CD4-positive, alpha-beta T cell treated with Interleukin-21 for 1 hour (primary cell): ENCODE data around the gene CXCL10.
"Not testable (repeated sequence)": the region's sequence is repeated elsewhere in the genome, so short reads cannot be mapped to it uniquely, and the experiment has no call there.

Experiments used
- DNase-seq: peaks from one replicate; pipeline ENCODE4 v3.0.0-alpha.2; 2020

The CXCL10 gene

DNA sequence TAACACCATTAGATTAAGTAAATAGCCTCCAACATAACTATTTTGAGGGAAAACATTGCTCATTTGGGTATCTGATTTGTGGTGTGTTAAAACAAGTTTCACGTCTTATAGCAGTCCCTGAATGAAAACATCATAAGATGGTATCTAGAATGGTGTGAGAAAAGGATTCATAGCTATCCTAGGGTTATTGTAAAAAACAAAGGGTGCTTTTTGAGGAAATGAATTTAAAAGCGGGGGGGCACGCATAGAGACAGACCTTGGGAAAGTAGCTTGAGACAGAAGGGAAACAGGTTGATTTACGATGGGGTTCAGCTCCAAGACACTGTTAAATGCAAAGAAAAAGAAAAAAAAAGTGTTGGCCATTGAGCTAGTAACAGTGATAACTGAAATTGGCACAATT lies 768 bp upstream of the CXCL10 start:
- no peak for DNase-seq

DNA sequence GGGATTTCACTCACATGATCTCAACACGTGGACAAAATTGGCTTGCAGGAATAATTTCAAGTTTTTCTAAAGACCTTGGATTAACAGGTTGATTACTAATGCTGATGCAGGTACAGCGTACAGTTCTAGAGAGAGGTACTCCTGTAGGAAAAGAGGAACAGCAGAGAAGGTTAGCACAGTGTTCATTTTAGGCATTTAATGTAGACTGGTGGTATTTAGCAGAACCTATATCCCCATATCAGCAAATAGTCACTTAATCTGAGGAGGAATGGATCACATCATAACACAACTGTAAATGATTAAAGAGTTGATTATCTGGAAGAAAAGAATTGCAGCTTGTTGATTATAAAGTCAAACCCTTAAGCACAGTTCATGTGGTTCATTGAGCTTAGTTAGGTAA lies 620 bp downstream of the CXCL10 start:
- no peak for DNase-seq

DNA sequence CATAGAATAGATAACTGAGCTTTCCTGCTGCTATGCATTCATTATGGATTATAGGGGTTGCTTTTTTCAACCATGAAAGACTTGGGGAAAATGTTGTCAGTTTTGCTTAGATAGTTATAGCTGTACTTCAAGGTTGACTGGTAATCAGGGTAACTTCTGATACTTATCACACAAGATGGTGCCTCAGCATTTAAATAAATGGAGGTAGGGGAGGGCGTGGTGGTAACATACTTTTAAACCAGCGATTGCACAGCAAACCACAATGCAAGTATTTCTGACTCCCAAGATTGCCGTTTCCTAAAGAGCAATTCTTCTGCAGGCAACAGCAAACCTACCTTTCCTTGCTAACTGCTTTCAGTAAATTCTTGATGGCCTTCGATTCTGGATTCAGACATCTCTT lies 1.3 kb downstream of the CXCL10 start:
- no peak for DNase-seq

DNA sequence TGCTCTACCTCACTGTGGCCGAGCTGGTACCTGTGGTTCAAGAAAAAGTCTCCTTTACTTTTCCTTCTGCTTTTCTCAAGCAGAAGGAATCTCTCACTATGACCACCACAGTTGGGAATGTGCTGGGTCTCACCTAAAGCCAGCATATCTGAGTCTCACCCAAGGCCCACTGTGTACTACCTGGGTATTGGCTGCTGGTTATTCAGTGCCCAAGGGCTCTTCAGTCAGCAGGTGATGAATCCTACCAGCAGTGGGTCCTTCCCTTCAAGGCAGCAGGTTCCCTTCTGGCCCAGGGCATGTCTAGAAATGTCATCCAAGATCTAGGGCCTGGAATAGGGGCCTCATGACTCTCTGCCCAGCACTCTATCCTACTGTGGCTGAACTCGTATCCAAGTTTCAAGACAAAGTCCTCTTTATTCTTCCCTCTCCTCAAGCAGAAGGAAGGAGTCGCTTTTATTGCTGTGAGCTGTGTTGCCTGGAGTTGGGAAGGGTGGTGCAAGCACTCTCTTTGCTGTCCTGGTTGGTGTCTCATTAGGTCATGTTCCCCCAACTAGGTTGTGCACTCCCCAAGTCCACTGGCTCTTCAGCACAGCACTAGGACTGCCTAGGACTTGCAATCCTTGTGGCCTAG lies 6.1 kb downstream of the CXCL10 start:
- no peak for DNase-seq

DNA sequence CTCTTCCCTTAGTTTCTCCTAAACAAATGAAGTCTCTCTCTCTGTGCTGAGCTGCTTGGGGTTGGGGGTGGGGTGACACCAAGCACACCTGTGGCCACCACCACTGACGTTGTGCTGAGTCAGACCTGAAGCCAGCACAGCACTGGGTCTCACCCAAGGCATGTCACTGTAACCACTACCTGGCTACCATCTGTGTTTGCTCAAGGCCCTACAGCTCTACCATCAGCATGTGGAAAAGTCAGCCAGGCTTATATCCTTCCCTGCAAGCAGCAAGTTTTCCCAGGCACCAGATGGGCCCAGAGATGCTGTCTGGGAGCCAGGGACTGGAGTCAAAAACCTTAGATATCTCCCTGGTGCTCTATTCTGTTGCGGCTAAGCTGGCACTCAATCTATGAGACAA lies 6.9 kb downstream of the CXCL10 start:
- no peak for DNase-seq

DNA sequence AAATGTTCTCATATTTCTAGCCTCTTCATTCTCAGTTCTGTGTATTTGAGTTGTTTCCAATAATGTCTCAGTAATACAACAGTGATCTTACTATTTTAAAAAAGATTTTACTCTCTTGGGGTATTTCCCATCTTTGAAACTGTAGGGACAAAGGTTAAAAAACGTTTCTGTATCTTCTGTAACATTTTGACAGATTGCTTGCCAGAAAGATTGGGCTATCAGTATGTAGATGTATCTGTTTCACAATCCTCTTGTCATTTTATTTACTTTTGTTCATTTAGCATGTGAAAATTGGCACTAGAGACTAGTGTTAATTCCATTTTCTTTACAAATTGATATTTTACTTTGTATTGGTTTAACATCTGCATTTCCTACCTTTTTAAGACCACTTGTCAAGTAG lies 9.8 kb downstream of the CXCL10 start:
- DNase-seq: no peak

DNA sequence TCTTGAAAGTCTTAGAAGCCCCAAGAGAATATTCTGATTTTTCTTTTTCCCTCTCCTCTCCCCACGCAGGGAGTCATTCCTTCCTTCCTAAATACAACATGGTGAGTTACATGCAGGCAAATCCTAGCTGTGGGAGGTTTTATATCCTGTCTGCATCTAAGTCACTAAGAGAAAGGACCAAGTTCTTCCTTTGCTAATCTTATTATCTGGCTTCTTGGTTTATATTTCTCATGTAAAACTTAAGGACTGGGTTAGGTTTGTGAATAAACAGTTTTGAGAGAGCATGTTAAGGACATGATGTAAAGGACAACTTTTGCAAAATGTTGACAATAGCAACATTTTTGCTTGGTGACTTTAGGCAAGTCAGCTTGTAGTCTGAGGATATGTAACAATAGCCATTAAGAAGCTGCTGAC lies 10.9 kb downstream of the CXCL10 start:
- no peak for DNase-seq

DNA sequence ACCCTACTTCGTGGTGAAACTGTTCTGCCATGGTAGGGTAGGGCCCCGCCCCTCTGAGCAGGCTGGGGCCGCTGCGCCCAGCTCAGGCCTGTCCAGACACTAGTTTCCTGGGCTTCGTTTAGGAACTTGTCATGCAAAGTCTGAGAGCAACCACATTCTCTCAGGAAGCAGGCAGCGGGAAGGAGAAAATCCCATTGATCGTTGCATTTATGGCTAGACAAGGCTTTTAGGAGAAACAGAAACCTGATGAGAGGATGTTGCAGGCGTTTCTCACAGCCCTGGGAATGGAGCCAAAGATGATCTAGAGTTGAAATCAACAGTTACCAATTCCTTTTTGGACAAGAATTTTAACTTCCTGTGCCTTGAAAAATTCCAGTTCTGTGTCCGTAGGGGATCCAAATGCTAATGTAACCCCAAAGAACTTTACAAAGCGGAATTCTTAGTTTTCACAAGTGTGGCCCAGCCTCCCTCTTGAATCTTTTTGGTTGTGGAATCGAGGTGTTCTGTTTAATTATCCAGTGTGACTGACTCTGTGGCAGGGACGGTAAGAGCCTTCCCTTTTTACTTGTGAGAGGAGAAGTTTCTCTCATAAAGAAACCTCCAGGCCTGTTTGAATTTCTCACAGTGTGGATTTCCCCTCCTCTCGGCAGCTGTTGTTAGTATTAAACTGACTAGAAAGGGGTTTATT lies 11.5 kb downstream of the CXCL10 start:
- no peak for DNase-seq

DNA sequence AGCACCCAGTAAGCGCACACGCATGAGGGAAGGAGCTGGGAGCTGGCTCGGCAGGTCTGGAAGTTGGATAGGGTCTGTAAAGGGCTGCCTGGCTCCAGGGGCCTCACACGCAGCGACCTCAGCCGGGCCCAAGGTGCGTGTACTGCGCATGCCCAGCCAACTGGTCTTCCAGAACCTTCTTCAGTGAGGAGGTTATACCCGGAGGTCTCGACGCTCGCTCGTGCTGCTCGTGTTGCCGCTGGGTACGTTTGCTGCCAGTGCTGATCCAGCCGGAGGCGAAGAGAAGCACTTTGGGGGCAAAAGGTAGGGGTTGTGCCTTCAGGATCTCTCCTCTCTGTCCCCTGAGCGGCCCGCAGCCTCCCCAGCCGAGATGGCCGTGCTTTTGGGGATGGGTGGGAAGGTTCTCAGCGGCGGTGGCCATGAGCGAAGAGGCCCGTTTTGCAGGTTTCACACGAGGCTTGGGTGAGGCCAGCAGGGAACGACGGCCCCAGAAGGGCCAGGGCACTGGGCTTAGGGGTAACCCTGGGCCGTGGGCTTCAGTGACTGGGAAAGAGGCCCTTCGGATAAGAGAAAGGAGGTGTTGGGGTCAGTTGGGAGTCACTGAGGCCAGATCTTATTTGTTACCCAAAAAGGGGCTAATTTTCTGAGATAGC lies 12.2 kb downstream of the CXCL10 start:
- no peak for DNase-seq

DNA sequence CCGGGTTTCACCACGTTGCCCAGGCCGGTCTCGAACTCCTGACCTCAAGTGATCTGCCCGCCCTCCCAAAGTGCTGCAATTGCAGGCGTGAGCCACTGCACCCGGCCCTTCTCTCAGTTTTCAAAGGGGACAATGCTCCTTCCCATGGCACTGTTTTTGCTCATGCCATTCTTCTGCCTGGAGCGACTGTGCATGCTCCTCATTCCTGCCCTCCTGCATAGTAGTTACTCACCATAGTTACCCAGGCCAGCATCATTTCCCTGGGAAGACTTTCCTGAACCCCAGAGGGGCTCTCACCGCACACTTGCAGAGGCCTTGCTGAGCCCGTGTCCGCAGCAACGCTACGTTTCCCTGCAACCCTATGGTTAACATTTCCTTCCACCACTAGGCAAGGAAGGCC lies 12.7 kb downstream of the CXCL10 start:
- DNase-seq: no peak

DNA sequence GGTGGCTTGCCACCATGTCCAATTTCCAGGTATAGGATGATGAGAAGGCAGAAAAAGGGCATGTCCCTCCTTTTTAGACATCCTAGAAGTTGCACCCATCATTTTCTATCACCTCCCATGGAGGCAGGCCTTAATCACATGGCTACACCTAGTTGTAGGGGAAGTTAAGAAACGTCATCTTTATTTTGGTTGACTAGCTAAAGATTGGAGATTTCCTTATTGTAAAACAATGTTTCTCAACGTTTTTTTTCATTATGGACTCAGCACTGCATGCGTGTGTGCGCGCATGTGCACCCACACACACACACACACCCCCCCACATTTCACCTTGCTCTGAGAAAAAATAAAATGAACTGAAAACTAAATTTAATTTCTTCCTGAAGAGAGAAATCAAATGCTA lies 14.0 kb downstream of the CXCL10 start:
- no peak for DNase-seq

DNA sequence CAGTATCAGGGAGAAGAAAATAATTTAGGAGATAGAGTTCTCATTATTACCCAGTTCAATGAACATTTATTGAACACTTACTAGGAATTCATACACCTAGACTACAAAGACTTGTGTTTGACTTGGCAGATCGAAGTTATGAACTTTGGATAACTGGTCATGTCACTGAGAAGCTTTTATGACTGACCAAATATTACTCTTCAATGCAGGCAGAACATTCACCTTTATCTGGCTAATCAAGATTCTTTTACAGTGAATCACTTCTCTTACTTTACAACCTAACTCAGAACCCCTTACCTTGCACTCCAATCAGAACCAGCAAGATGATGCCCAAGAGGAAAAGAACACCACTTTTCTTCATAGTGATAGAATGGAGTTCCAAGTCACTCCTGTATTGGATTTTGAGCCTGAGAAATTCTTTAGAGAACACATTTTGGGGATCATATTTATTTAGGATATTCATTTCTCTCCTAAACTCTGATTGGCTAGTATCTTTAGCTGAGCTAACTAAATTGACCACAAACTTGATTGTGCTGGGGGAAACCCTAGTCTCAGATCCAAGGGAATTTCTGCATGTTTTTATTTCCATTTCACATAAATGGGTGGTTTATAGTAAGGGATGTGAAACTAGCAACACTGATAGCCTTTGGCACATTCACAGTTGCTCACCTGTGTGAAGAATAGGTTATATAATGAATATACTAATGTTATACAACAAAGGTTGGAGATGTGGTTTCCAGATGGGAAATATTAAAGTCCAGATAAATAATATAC lies 16.0 kb downstream of the CXCL10 start, which contains the start of gene CXCL9:
Gene CXCL9, minus strand, starts transcription at position 421 of the 774 bp plus-strand sequence. Its CDS starts 60 bp downstream, at position 361.
- no peak for DNase-seq

DNA sequence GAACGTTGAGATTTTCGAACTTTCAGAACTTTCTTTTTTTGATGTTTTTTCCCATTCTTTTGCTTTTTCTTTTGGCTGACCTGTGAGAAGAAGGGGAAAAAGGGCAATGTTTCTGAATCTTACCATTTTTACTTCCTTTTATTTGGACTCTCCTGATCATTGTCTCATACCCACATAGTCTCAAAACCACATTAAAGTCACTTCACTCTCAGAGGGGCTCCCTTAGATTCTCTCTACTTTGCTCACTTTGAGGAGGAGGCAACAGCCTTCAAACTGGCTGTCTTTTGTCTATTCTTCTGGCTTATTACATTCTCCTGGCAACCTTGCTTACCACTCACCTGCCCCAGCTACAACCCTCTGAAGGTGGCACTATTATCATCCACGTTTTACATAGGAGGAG lies 19.7 kb downstream of the CXCL10 start:
- DNase-seq: no peak

DNA sequence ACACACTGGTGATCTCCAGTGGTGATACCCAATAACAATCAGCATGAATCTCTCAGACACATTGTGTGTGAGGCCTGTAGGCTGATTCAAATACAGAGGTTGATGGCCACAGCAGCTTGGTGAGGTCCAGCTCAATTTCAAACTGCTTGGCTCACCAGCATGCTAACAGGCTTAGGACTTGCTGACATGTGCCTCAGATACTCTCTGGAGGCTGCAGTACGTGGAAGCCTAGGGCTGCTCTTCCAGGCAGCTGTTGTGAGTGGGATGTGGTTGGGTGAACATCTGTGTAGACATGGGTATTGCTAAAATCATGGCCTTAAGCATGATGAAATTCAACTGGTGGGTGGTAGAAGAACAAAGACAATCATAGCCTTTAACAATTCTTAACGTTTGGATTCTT lies 20.3 kb downstream of the CXCL10 start:
- DNase-seq: no peak

DNA sequence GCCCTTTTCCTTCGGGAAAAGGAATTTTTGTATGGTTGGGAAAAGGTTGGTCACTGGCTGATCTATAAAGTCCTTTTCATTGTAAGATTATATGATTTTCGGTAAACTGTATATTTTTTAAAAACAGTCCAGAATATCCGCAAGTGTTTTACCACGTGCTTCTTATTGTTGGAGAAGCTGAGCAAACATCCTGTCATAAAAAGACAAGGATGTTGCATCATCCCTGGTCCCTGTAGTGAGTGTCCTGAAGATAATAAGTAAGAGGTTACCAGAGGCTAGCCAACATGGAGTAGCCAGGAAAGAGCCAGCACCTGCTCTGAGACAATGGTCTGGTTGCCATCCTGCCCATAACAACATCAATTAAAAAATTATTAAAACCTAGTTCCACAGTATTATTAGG lies 21.1 kb downstream of the CXCL10 start:
- DNase-seq: no peak

DNA sequence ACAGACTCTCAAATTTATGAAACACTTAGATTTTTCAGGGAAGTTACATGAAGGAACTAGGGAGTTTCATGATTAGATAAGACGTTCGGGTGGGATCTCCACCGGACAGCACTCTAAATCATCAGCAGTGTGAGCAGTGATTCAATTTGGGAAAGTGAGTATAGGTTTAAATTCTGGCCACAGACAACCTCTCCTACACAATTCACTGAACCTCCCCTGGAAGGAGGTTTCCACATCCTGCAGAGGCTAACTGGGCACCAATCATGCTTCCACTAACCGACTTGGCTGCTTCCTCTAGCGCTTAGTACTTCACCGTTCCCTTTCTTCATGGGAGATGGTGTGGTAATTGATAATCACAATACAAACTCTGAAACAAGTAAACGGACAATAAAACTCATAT lies 21.6 kb downstream of the CXCL10 start:
- DNase-seq: no peak

DNA sequence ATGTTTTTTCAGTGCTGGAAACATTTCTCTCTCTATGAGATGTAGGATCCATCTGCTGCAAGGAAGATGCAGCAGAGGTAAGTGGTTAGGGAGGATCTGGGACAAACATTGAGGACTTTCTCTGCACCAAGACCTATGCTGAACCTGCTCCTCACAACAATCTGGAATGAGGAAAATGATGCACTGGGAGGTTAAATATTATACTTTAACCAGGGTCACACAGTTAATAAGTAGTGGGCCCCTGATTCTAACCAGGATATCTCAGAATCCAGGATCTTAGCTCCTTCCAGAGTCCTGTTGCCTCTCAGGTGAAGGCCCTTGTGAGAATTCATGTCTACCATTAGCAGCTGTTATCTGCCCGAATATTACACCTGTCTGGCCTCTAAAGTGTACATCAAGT lies 23.0 kb downstream of the CXCL10 start:
- DNase-seq: no peak

DNA sequence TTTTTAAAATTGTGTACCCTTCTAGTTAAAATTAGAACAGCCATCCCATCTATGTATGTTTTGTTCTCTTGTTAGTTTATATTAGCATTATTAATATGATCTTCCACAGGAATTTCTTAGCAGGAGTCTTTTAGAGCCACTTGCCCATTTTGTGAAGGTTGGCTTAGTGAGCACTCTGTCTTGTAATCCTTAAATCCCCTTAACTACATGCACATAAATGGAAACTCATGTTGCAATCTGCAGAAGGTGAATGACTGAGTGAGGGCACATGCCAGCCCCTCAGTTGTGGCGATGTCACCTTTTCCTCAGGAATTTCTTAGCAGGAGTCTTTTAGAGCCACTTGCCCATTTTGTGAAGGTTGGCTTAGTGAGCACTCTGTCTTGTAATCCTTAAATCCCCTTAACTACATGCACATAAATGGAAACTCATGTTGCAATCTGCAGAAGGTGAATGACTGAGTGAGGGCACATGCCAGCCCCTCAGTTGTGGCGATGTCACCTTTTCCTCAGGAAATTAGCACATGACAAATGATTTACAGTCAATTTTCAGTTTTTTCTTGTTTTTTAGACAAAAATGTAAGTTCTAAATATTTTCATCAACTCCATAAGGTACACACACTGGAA lies 24.7 kb downstream of the CXCL10 start:
- DNase-seq: not testable (repeated sequence)

DNA sequence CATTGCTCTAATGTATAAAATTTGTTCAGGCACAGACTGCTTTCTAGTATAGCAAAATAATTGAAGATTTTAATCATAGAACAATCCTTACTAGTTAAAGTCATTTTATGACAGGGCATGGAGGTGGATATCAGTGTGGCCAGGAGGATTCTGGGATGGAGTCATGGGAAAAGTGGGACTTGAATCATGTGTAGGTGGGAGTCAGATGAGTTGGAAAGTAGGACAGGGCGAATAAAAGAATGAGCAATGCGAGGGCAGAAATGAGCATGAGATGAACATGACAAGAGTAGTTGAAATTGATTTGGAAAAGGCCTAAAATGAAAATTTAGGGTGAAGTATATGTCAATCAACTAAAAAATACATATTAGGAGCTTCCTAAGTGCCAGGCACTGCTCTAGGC lies 25.4 kb downstream of the CXCL10 start:
- DNase-seq: no peak

DNA sequence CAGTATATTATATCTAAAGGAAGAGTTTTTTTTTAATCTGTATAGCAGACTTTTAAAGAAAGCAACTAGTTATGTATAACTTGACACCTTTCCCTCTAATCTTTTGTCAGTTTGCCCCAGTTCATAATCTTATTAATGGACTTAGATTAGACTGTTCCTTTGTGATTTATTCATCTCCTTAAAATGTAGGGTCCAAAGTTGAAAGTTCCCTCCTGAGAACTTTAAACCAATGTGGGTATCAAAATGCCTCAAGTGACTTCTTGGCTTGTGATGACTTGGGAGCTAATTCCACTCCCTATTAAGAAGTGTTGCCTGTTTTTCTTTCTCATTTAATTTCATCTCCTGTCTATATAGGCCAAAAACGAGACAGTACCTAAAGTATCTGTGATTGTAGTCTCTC lies 26.2 kb downstream of the CXCL10 start:
- DNase-seq: no peak

DNA sequence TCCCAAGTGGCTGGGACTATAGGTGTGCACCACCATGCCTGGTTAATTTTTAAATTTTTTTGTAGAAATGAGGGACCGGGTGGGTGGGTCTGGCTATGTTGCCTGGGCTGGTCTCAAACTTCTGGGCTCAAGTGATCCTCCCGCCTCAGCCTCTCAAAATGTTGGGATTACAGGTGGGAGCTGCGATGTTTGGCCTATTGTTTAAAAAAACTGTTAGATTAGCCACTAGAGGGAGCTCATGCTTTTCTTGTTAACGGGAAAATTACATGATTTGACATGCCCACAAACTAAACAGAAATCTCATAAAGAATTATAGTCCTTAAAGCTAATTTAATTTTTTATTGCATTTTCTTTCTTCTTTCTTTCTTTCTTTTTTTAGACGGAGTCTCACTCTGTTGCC lies 27.6 kb downstream of the CXCL10 start:
- DNase-seq: peak; percentile 59

DNA sequence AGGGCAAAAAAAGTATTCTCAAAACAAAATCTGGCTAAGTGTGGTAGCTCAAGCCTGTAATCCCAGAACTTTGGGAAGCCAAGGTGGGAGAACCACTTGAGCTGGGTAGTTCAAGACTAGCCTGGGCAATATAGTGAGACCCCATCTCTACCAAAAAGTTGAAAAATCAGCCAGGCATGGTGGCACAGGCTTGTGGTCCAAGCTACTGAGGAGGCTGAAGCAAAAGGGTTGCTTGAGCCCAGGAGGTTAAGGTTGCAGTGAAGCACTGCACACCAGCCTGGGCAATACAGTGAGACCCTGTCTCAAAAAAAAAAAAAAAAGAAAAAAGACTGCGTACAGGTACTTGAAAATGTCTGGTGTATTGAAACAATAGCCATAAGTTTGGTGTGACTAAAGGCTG lies 30.8 kb downstream of the CXCL10 start:
- DNase-seq: no peak

DNA sequence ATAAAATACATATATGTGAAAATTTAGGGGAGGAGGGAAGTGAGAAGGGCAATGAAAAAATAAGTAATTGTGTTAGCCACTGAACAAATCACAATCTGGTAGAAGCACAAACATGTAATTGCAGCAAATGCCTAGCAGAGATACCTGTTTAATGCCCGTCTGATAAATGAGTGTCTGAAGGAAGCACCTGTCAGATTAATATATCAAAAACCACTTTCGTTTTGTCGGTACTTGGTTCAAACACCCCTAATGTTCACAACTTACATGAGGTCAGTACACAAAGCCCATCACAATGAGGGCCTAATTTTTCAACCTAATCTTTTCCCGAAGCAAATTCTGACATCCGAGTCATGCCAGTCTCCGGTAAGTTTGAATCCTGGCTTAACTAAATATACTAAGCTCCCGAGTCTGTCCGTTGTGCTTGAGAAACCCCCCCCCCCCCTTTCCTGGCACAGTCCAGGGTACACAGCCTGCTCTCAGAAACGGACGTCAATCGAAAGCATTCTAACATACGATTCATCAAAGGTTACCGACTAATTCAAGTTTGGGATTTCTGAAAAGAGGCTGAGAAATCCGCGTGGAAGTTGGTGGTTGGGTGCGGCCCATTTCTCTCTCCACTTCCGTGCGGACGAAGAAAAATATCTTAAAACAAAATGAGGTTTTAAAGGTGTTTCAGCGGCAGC lies 33.3 kb downstream of the CXCL10 start:
- DNase-seq: peak; percentile 6
